Cardiac fibroblast (primary cell): Measurements from ENCODE around the gene OR8B4.
"Not testable (repeated sequence)": the region's sequence is repeated elsewhere in the genome, so short reads cannot be mapped to it uniquely, and the experiment has no call there.

Source experiments
- DNase-seq, 2 donors: peaks; one replicate each; pipeline versions ENCODE4 v3.0.0 to v3.0.0-alpha.2; 2010; ENCODE audit warnings: low read depth in 2 of 2
- H3K4me3 ChIP-seq, 2 donors: replicated peaks in 1 of 2; 1 replicate in 1 of 2; 2 replicates in 1 of 2; pipeline ENCODE4 v1.5.1; 2011; ENCODE audit warnings: low read depth in 2 of 2, low read length in 2 of 2, mild to moderate bottlenecking in 2 of 2, moderate library complexity in 1 of 2
- CTCF ChIP-seq: IDR thresholded peaks from one replicate; pipeline ENCODE4 v1.5.1; 2011; ENCODE audit warnings: low read depth, mild to moderate bottlenecking, low read length, inconsistent platforms

OR8B4 gene

GRCh38 chr11:124421043-124421442 lies 3.6 kb downstream of the OR8B4 start:
- no peak for TF ChIP-seq CTCF
- DNase-seq: no peak
- no peak overlapping the region for H3K4me3 ChIP-seq

- peak; percentile 74 to 80 for DNase-seq
- TF ChIP-seq CTCF: peak; percentile 71
- H3K4me3 ChIP-seq: no peak overlapping the region
Measured at GRCh38 chr11:124415356-124415923, 9.2 kb downstream of the OR8B4 start.

- no peak overlapping the region for H3K4me3 ChIP-seq
- TF ChIP-seq CTCF: no peak
- DNase-seq: no peak
Measured at GRCh38 chr11:124409906-124410305, 14.8 kb downstream of the OR8B4 start.

- DNase-seq: peak in 1 of 2 donors; percentile 24
- no peak overlapping the region for H3K4me3 ChIP-seq
- TF ChIP-seq CTCF: no peak
Measured at GRCh38 chr11:124405581-124405980, 19.1 kb downstream of the OR8B4 start.

GRCh38 chr11:124403186-124403585 lies 21.5 kb downstream of the OR8B4 start:
- DNase-seq, H3K4me3 ChIP-seq: not testable (repeated sequence)

GRCh38 chr11:124402326-124402922 lies 22.2 kb downstream of the OR8B4 start:
- peak; percentile 83 for TF ChIP-seq CTCF
- peak; percentile 90 to 96 for DNase-seq
- H3K4me3 ChIP-seq: no peak overlapping the region

- no peak for DNase-seq
- no peak within 1 kb of the TSS for H3K4me3 ChIP-seq
- TF ChIP-seq CTCF: no peak
Measured at GRCh38 chr11:124398924-124399323, 25.7 kb downstream of the OR8B4 start, which contains the start of gene OR8B3. OR8B3 (minus strand) TSS chr11:124399024; CDS start chr11:124397351, 1,673 bp downstream.

GRCh38 chr11:124396847-124397246 lies 27.8 kb downstream of the OR8B4 start:
- not testable (repeated sequence) for DNase-seq, H3K4me3 ChIP-seq
